Stomach (tissue), 9 donors: ENCODE measurements around the gene IRAK3. TPM values are rescaled to one million over a fixed set of nuclear protein-coding genes. Genes with fewer than 3 reads are reported as not detected.
A peak's percentile ranks its signal among the peaks of the same experiment; 100 is the strongest.
"Not testable (repeated sequence)": the region's sequence is repeated elsewhere in the genome, so short reads cannot be mapped to it uniquely, and the experiment has no call there.

Experiments
- DNase-seq, 2 donors: peaks; one replicate each; pipeline versions ENCODE4 v3.0.0 to v3.0.0-alpha.2; 2013 to 2019
- H3K27ac ChIP-seq, 5 donors: fragments of 200-600 bp in 4 of 5; sonication (generic) in 4 of 5; one replicate each; pipeline ENCODE4 v1.5.1; 2013 to 2019; ENCODE audit warnings: mild to moderate bottlenecking in 1 of 5, moderate library complexity in 1 of 5
- H3K27me3 ChIP-seq, 3 donors: fragments of 200-600 bp; sonication (generic); one replicate each; pipeline ENCODE4 v1.5.1; 2017 to 2019; ENCODE audit warnings: mixed run types in 1 of 3
- H3K36me3 ChIP-seq, 4 donors: fragments of 200-600 bp; sonication (generic); 1 replicate in 3 of 4; 2 replicates in 1 of 4; pipeline ENCODE4 v1.5.1; 2016 to 2019
- H3K4me1 ChIP-seq, 4 donors: fragments of 200-600 bp; sonication (generic); one replicate each; pipeline ENCODE4 v1.5.1; 2016 to 2019
- H3K4me3 ChIP-seq, 4 donors: fragments of 200-600 bp; sonication (generic) in 3 of 4; one replicate each; pipeline ENCODE4 v1.5.1; 2016 to 2019; ENCODE audit warnings: mild to moderate bottlenecking in 1 of 4
- H3K9me3 ChIP-seq, 4 donors: fragments of 200-600 bp; sonication (generic); one replicate each; pipeline ENCODE4 v1.5.1; 2016 to 2019
- EP300 ChIP-seq: sonication (generic); formaldehyde crosslinking; IDR thresholded peaks from one replicate; pipeline ENCODE4 v1.6.1; 2017; ENCODE audit warnings: antibody characterized with exemption
- POLR2A ChIP-seq, 4 donors: fragments of 450-650 bp; IDR thresholded peaks; one replicate each; pipeline ENCODE4 v1.6.1; 2016; ENCODE audit warnings: antibody characterized with exemption in 4 of 4, control low read depth in 2 of 4, mild to moderate bottlenecking in 1 of 4, moderate library complexity in 1 of 4
- POLR2AphosphoS5 ChIP-seq, 3 donors: sonication (generic); formaldehyde crosslinking; IDR thresholded peaks; one replicate each; pipeline ENCODE4 v1.6.1; 2016; ENCODE audit warnings: antibody characterized with exemption in 3 of 3
- WGBS, 5 donors: extraction: QIAGEN DNeasy Blood & Tissue Kit in 3 of 5; methylation state at CpG; one replicate each; pipeline versions ENCODE4 v1.1.5 to v1.1.7; 2013 to 2018; 5-methylcytosine and 5-hydroxymethylcytosine counted together
- intact Hi-C: fragments of 100-400 bp; cut with DNase I; formaldehyde crosslinking; loops from one replicate; pipeline ENCODE4 v1.15.1; 2023; ENCODE audit warnings: low total_unique reads
- polyA plus RNA-seq, 3 donors: library from polyadenylated mRNA; stranded (reverse); fragments of 200-250 nt; gene quantifications; one replicate each; pipeline ENCODE4 v1.2.3, GENCODE V29; 2013
- total RNA-seq, 5 donors: library from RNA; depleted of rRNA; stranded (reverse); fragments of >200 nt; gene quantifications; one replicate each; pipeline versions ENCODE4 v1.1.0 to v1.2.3, GENCODE V29; 2014 to 2016
- TF ChIP-seq, protein P1 (sequence below), 7 experiments: fragments of 450-650 bp in 4 of 7; fragments of 200-600 bp in 3 of 7; sonication (generic) in 3 of 7; IDR thresholded peaks; one replicate each; pipeline ENCODE4 v1.5.1; 2016 to 2019; ENCODE audit warnings: antibody characterized with exemption in 7 of 7, control low read depth in 2 of 7, mild to moderate bottlenecking in 1 of 7
- donor health status: healthy with polysubstance abuse.
- donor health status: Bipolar disorder and iron deficiency.
- donor health status: healthy.

Gene IRAK3
- total and polyA plus RNA-seq, 8 donors = 1.4 to 38.2 (median 4.5) TPM

DNA sequence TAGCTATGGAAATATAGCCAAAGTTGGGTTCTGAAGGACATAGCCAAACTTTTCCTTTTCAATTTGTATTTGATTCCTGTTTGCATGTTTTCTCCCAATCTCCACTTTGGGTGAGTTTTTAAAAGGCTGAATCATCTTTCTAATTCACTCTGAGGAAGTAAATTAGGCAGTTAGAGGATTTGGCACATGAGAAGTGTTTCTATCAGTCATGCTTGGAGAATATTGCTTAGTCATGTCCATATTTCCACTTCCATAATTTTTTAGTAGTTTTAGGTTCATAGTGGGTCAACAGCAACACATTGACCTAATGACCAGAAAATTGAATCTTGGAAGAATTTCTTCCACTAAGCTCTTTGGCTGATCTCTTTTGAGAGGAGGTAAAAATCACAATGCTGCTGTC, 21.8 kb downstream of the IRAK3 start:
- no peak overlapping the region for H3K4me3 ChIP-seq
- intact Hi-C loops = no loop called here
- TF ChIP-seq POLR2A (IDR thresholded peaks at IDR 0.05) = no peak
- no peak overlapping the region for H3K27ac ChIP-seq
- H3K4me1 ChIP-seq = peaks cover 0 to 15% (median 3%) of the 10 kb centered on the region in 4 donors
- H3K36me3 ChIP-seq = peaks cover 0 to 39% (median 17%) of the 10 kb centered on the region in 4 donors
- H3K27me3 ChIP-seq = no peaks in the 10 kb centered on the region
- DNase-seq = no peak
- no peaks in the 10 kb centered on the region for H3K9me3 ChIP-seq

DNA sequence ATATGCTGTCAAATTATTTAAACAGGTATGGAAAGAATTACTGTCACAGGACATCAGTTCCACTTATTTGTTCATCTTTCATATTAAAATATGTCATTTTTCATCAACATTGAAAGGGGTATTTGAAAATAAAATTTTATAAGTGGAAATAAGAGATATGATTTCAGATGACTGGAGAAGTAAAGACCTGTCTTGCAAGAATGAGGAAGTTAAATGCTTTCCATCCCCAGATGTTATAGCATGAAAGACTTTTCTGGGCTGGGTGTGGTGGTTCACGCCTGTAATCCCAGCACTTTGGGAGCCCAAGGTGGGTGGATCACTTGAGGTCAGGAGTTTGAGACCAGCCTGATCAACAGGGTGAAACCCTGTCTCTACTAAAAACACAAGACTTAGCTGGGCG, 22.6 kb downstream of the IRAK3 start:
- H3K27me3 ChIP-seq, H3K4me3 ChIP-seq, DNase-seq, H3K9me3 ChIP-seq, H3K27ac ChIP-seq, intact Hi-C loops: not testable (repeated sequence)
- 81 to 92% (median 88%) methylated on average over 2 of the region's 2 CpGs for WGBS, 5 donors
- H3K36me3 ChIP-seq = peaks cover 0 to 36% (median 17%) of the 10 kb centered on the region in 4 donors
- peaks cover 0 to 18% (median 4%) of the 10 kb centered on the region in 4 donors for H3K4me1 ChIP-seq

DNA sequence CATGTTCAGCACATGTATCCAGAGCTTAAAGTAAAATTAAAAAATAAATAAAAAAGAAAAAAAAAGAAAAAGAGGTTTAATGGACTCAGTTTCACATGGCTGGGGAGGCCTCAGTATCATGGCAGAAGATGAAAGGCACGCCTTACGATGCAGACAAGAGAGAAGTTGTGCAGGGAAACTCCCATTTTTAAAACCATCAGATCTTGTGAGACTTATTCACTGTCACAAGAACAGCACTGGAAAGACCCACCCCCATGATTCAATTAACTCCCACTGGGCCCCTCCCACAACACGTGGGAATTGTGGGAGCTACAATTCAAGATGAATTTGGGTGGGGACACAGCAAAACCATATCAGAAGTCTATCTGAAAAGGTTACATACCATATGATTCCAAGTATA, 24.0 kb downstream of the IRAK3 start:
- H3K27me3 ChIP-seq, H3K4me3 ChIP-seq, DNase-seq, H3K9me3 ChIP-seq, H3K27ac ChIP-seq, intact Hi-C loops: not testable (repeated sequence)
- WGBS, 5 donors = 66 to 92% (median 88%) methylated on average over 3 of the region's 3 CpGs
- peaks cover 0 to 18% (median 4%) of the 10 kb centered on the region in 4 donors for H3K4me1 ChIP-seq
- H3K36me3 ChIP-seq = peaks cover 0 to 43% (median 20%) of the 10 kb centered on the region in 4 donors

GRCh38 chr12:66217342-66217917, 28.4 kb downstream of the IRAK3 start:
- H3K4me3 ChIP-seq = no peak overlapping the region
- H3K36me3 ChIP-seq = peaks cover 0 to 46% (median 21%) of the 10 kb centered on the region in 4 donors
- no peak overlapping the region for H3K27ac ChIP-seq
- TF ChIP-seq POLR2A (IDR thresholded peaks at IDR 0.05) (no peak), POLR2AphosphoS5 (IDR thresholded peaks at IDR 0.05) (no peak), EP300 (no peak)
- TF ChIP-seq, protein P1, sequence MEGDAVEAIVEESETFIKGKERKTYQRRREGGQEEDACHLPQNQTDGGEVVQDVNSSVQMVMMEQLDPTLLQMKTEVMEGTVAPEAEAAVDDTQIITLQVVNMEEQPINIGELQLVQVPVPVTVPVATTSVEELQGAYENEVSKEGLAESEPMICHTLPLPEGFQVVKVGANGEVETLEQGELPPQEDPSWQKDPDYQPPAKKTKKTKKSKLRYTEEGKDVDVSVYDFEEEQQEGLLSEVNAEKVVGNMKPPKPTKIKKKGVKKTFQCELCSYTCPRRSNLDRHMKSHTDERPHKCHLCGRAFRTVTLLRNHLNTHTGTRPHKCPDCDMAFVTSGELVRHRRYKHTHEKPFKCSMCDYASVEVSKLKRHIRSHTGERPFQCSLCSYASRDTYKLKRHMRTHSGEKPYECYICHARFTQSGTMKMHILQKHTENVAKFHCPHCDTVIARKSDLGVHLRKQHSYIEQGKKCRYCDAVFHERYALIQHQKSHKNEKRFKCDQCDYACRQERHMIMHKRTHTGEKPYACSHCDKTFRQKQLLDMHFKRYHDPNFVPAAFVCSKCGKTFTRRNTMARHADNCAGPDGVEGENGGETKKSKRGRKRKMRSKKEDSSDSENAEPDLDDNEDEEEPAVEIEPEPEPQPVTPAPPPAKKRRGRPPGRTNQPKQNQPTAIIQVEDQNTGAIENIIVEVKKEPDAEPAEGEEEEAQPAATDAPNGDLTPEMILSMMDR (IDR thresholded peaks at IDR 0.05) = no peak
- peaks cover 0 to 11% (median 4%) of the 10 kb centered on the region in 4 donors for H3K4me1 ChIP-seq
- 72 to 88% (median 84%) methylated on average over 4 of the region's 4 CpGs for WGBS, 5 donors
- intact Hi-C loops = no loop called here
- DNase-seq = no peak
- no peaks in the 10 kb centered on the region for H3K27me3 ChIP-seq
- peaks cover 0 to 6% (median 0%) of the 10 kb centered on the region in 4 donors for H3K9me3 ChIP-seq

DNA sequence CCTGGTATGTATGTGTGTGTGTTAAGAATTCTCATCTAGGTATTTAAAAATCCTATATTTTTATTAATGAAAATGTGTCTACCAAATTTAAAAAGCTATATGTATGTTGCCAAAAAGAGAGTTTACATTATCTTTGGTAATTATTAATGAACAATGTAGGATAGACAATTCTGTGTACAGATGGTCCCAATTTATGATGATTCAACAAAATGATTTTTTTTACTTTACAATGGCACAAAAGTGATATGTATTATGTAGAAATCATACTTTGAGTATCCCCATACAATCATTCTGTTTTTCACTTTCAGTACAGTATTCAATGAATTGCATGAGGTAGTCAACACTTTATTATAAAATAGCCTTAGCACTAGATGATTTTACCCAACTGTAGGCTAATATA, 39.4 kb downstream of the IRAK3 start:
- TF ChIP-seq POLR2A (IDR thresholded peaks at IDR 0.05) = no peak
- TF ChIP-seq, protein P1 (IDR thresholded peaks at IDR 0.05) = no peak
- no peak for TF ChIP-seq EP300
- TF ChIP-seq POLR2AphosphoS5 (IDR thresholded peaks at IDR 0.05) = no peak
- H3K4me1 ChIP-seq = peaks cover 0 to 8% (median 0%) of the 10 kb centered on the region in 4 donors
- H3K27ac ChIP-seq = no peak overlapping the region
- no peak overlapping the region for H3K4me3 ChIP-seq
- no peak for DNase-seq
- H3K9me3 ChIP-seq = no peaks in the 10 kb centered on the region
- H3K27me3 ChIP-seq = no peaks in the 10 kb centered on the region
- peaks cover 0 to 63% (median 32%) of the 10 kb centered on the region in 4 donors for H3K36me3 ChIP-seq
- intact Hi-C loops = no loop called here

- Histone ChIP-seq H3K4me1 (peaks cover 0 to 17% (median 9%) of the 10 kb centered on the region in 4 donors), H3K27ac (no peak overlapping the region), H3K9me3 (no peaks in the 10 kb centered on the region), H3K36me3 (peaks cover 0 to 42% (median 23%) of the 10 kb centered on the region in 4 donors), H3K27me3 (no peaks in the 10 kb centered on the region), H3K4me3 (no peak overlapping the region)
- WGBS, 5 donors = 13 to 36% (median 20%) methylated on average over 3 of the region's 3 CpGs
- intact Hi-C loops = loop anchor here (10.0 kb wide), 1 partner anchor 87 kb away; no protein-coding TSS in a partner anchor
- peak in 1 of 2 donors; percentile 47 for DNase-seq
- no peak for TF ChIP-seq POLR2A (IDR thresholded peaks at IDR 0.05)
- TF ChIP-seq, protein P1 (IDR thresholded peaks at IDR 0.05) = no peak
- no peak for TF ChIP-seq EP300
- TF ChIP-seq POLR2AphosphoS5 (IDR thresholded peaks at IDR 0.05) = no peak
Measured at GRCh38 chr12:66232263-66232662, 43.2 kb downstream of the IRAK3 start.

- intact Hi-C loops = loop anchor here (10.0 kb wide), 1 partner anchor 89 kb away; no protein-coding TSS in a partner anchor
- H3K4me3 ChIP-seq, H3K27me3 ChIP-seq, H3K9me3 ChIP-seq: not testable (repeated sequence)
- H3K27ac ChIP-seq = peak overlapping the region in 3 of 5 donors; percentile 72 to 79 (median 72)
- H3K36me3 ChIP-seq = peaks cover 0 to 31% (median 14%) of the 10 kb centered on the region in 4 donors
- WGBS, 5 donors = 69 to 86% (median 81%) methylated on average over 13 of the region's 13 CpGs
- peak; percentile 33 to 53 for DNase-seq
- H3K4me1 ChIP-seq = peaks cover 0 to 18% (median 10%) of the 10 kb centered on the region in 4 donors
Measured at GRCh38 chr12:66234037-66234693, 45.2 kb downstream of the IRAK3 start.
